ENCODE results near the gene JMJD8.

DNA sequence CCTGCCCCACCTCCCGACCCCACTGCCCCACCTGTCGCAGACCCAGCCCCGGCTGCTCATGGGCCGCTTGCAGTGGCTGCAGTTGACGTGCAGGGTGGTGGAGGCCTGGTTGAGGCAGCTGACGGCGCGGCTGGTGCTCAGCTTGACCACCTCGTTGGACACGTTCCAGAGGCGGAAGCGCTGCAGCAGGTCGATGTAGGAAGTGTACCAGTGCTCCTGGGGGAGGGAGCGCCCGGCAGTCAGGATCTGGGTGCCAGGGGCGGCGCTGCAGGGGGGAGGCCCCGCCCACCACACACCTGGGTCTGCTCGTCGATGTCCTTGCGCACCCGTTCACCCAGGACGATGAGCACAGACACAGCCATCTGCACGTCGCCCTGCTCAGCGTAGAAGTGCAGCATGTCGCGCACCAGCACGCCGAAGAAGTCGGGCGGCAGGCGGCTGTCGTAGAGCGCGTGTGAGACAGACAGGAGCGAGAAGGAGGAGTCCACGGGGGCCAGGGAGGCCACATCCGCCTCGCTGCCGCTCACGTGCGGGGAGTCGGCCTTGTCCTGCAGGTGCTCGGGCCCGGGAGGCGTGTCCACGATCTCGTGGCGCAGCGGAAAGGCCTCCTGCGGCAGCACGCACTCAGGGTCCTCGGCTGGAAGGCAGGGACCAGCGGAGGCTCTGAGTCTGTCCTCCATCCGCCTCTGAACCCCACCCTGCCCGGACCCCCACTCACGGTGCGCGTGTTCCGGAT, 995 bp upstream of the JMJD8 start:
- TF ChIP-seq, protein P1, sequence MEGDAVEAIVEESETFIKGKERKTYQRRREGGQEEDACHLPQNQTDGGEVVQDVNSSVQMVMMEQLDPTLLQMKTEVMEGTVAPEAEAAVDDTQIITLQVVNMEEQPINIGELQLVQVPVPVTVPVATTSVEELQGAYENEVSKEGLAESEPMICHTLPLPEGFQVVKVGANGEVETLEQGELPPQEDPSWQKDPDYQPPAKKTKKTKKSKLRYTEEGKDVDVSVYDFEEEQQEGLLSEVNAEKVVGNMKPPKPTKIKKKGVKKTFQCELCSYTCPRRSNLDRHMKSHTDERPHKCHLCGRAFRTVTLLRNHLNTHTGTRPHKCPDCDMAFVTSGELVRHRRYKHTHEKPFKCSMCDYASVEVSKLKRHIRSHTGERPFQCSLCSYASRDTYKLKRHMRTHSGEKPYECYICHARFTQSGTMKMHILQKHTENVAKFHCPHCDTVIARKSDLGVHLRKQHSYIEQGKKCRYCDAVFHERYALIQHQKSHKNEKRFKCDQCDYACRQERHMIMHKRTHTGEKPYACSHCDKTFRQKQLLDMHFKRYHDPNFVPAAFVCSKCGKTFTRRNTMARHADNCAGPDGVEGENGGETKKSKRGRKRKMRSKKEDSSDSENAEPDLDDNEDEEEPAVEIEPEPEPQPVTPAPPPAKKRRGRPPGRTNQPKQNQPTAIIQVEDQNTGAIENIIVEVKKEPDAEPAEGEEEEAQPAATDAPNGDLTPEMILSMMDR (IDR thresholded peaks at IDR 0.05): no peak
- no peak for TF ChIP-seq POLR2A (IDR thresholded peaks at IDR 0.05)

All from thyroid gland (tissue), 4 donors.